Neuronal stem cell (in vitro differentiated cells): ENCODE results near the gene TPO.

Source experiments
- DNase-seq: peaks from one replicate; pipeline ENCODE4 v3.0.0-alpha.2; 2013; ENCODE audit warnings: low spot score
- H2AFZ ChIP-seq: one replicate; pipeline ENCODE4 v1.6.1; 2013; ENCODE audit warnings: mild to moderate bottlenecking, low read length, inconsistent platforms
- H2AK5ac ChIP-seq: 2 replicates; pipeline ENCODE4 v1.6.1; 2013; ENCODE audit warnings: low read depth, mild to moderate bottlenecking, inconsistent platforms, low read length, moderate library complexity, mixed read lengths
- H2BK120ac ChIP-seq: 2 replicates; pipeline ENCODE4 v1.6.1; 2013; ENCODE audit warnings: low read depth, mild to moderate bottlenecking, inconsistent platforms, low read length, moderate library complexity, mixed read lengths
- H2BK12ac ChIP-seq: one replicate; pipeline ENCODE4 v1.6.1; 2013; ENCODE audit warnings: low read length, inconsistent platforms
- H2BK15ac ChIP-seq: 2 replicates; pipeline ENCODE4 v1.6.1; 2013; ENCODE audit warnings: mild to moderate bottlenecking, low read length, inconsistent platforms, mixed read lengths
- H2BK5ac ChIP-seq: one replicate; pipeline ENCODE4 v1.6.1; 2013; ENCODE audit warnings: inconsistent platforms, mild to moderate bottlenecking, low read length, moderate library complexity
- H3K14ac ChIP-seq: one replicate; pipeline ENCODE4 v1.6.1; 2013; ENCODE audit warnings: low read length, inconsistent platforms
- H3K18ac ChIP-seq: 2 replicates; pipeline ENCODE4 v1.6.1; 2013; ENCODE audit warnings: low read length, inconsistent platforms
- H3K23ac ChIP-seq: 2 replicates; pipeline ENCODE4 v1.6.1; 2013; ENCODE audit warnings: low read depth, mild to moderate bottlenecking, mixed read lengths, low read length, inconsistent platforms; ENCODE audit not compliant: poor library complexity
- H3K27ac ChIP-seq: replicated peaks from 3 replicates; pipeline ENCODE4 v1.5.1; 2013; ENCODE audit warnings: low read length, inconsistent platforms
- H3K27me3 ChIP-seq, 3 experiments: 2 replicates each; pipeline ENCODE4 v1.6.1; 2013; ENCODE audit warnings: low read length in 3 of 3, mild to moderate bottlenecking in 2 of 3, inconsistent platforms in 1 of 3, low read depth in 1 of 3, mixed read lengths in 1 of 3, moderate library complexity in 1 of 3; ENCODE audit not compliant: control insufficient read depth in 3 of 3, insufficient read depth in 3 of 3
- H3K36me3 ChIP-seq, 2 donors: replicated peaks in 1 of 2; 2 replicates each; pipeline ENCODE4 v1.6.1; 2013; ENCODE audit warnings: low read length in 2 of 2; ENCODE audit not compliant: control insufficient read depth in 2 of 2, insufficient read depth in 2 of 2
- H3K4ac ChIP-seq: 2 replicates; pipeline ENCODE4 v1.6.1; 2013; ENCODE audit warnings: inconsistent platforms, mild to moderate bottlenecking, low read length, moderate library complexity
- H3K4me1 ChIP-seq, 2 donors: 1 replicate in 1 of 2; 2 replicates in 1 of 2; pipeline ENCODE4 v1.6.1; 2013; ENCODE audit warnings: low read length in 2 of 2, low read depth in 1 of 2; ENCODE audit not compliant: control insufficient read depth in 2 of 2, insufficient read depth in 1 of 2
- H3K4me2 ChIP-seq: one replicate; pipeline ENCODE4 v1.6.1; 2013; ENCODE audit warnings: mild to moderate bottlenecking, low read length, inconsistent platforms; ENCODE audit not compliant: insufficient read depth, poor library complexity, severe bottlenecking
- H3K4me3 ChIP-seq, 2 donors: 2 replicates each; pipeline ENCODE4 v1.5.1; 2013; ENCODE audit warnings: low read length in 2 of 2, mild to moderate bottlenecking in 2 of 2, inconsistent platforms in 1 of 2, moderate library complexity in 1 of 2
- H3K79me1 ChIP-seq: one replicate; pipeline ENCODE4 v1.6.1; 2013; ENCODE audit warnings: low read depth, mild to moderate bottlenecking, inconsistent platforms, low read length, moderate library complexity
- H3K9ac ChIP-seq: one replicate; pipeline ENCODE4 v1.6.1; 2013; ENCODE audit warnings: mild to moderate bottlenecking, low read depth, low read length, inconsistent platforms; ENCODE audit not compliant: poor library complexity
- H3K9me3 ChIP-seq, 2 donors: replicated peaks in 1 of 2; 2 replicates each; pipeline versions ENCODE3 to v1.6.1; 2013; ENCODE audit warnings: low read length in 2 of 2, mild to moderate bottlenecking in 2 of 2, inconsistent platforms in 1 of 2, low read depth in 1 of 2, mixed read lengths in 1 of 2, moderate library complexity in 1 of 2; ENCODE audit not compliant: control insufficient read depth in 2 of 2, insufficient read depth in 1 of 2
- H4K8ac ChIP-seq: one replicate; pipeline ENCODE4 v1.6.1; 2013; ENCODE audit warnings: low read depth, mild to moderate bottlenecking, inconsistent platforms, low read length, moderate library complexity
- H4K91ac ChIP-seq: one replicate; pipeline ENCODE4 v1.6.1; 2013; ENCODE audit warnings: low read length, low read depth, mild to moderate bottlenecking, inconsistent platforms; ENCODE audit not compliant: poor library complexity
- WGBS, 2 donors: extraction: QIAGEN DNeasy Blood & Tissue Kit; methylation state at CpG; one replicate each; pipeline ENCODE4 v1.1.7; 2013; ENCODE audit warnings: missing lambda C conversion rate in 2 of 2, mixed read lengths in 1 of 2; ENCODE audit not compliant: insufficient read length in 2 of 2, insufficient replicate concordance in 1 of 2; ENCODE audit errors: extremely low coverage in 2 of 2; 5-methylcytosine and 5-hydroxymethylcytosine counted together

TPO gene

GRCh38 chr2:1493431-1494126, 80.3 kb downstream of the TPO start:
- peak overlapping the region; percentile 7 for H2AK5ac ChIP-seq
- no peaks in the 10 kb centered on the region for H3K9me3 ChIP-seq
- H3K79me1 ChIP-seq = no peaks in the 10 kb centered on the region
- H3K27ac ChIP-seq = no peak overlapping the region
- DNase-seq = no peak
- no peaks in the 10 kb centered on the region for H3K27me3 ChIP-seq
- H3K4me2 ChIP-seq = no peak overlapping the region
- peak overlapping the region; percentile 43 for H3K4ac ChIP-seq
- no peak overlapping the region for H3K4me3 ChIP-seq
- H4K8ac ChIP-seq = peak overlapping the region; percentile 97
- no peak overlapping the region for H2BK5ac ChIP-seq
- peak overlapping the region; percentile 15 for H3K14ac ChIP-seq
- no peak overlapping the region for H2BK120ac ChIP-seq
- H3K4me1 ChIP-seq = peaks cover 0 to 3% of the 10 kb centered on the region in 2 donors
- no peaks in the 10 kb centered on the region for H3K36me3 ChIP-seq
- peak overlapping the region; percentile 59 for H3K18ac ChIP-seq
- no peak overlapping the region for H2BK15ac ChIP-seq
- no peak overlapping the region for H4K91ac ChIP-seq
- peak overlapping the region; percentile 49 for H3K23ac ChIP-seq
- WGBS, 2 donors = no CpG with 5 or more reads among the region's 24 CpGs
- no peak overlapping the region for H3K9ac ChIP-seq
- H2AFZ ChIP-seq = no peak overlapping the region
- H2BK12ac ChIP-seq = peak overlapping the region; percentile 30

GRCh38 chr2:1494257-1494656, 81.0 kb downstream of the TPO start:
- no peak overlapping the region for H3K4me2 ChIP-seq
- no peak overlapping the region for H2AK5ac ChIP-seq
- peaks cover 0 to 3% of the 10 kb centered on the region in 2 donors for H3K4me1 ChIP-seq
- no peak overlapping the region for H2AFZ ChIP-seq
- no peak overlapping the region for H4K8ac ChIP-seq
- no peak overlapping the region for H2BK12ac ChIP-seq
- no peak overlapping the region for H3K14ac ChIP-seq
- H3K27ac ChIP-seq = no peak overlapping the region
- no peak for DNase-seq
- no peaks in the 10 kb centered on the region for H3K27me3 ChIP-seq
- no peak overlapping the region for H3K23ac ChIP-seq
- no peaks in the 10 kb centered on the region for H3K9me3 ChIP-seq
- H3K18ac ChIP-seq = no peak overlapping the region
- H3K9ac ChIP-seq = no peak overlapping the region
- H3K79me1 ChIP-seq = no peaks in the 10 kb centered on the region
- no peak overlapping the region for H3K4me3 ChIP-seq
- H2BK15ac ChIP-seq = no peak overlapping the region
- H3K36me3 ChIP-seq = no peaks in the 10 kb centered on the region
- no peak overlapping the region for H3K4ac ChIP-seq
- no peak overlapping the region for H2BK120ac ChIP-seq
- WGBS, 2 donors = no CpG with 5 or more reads among the region's 12 CpGs
- no peak overlapping the region for H4K91ac ChIP-seq
- no peak overlapping the region for H2BK5ac ChIP-seq

GRCh38 chr2:1494906-1495305, 81.6 kb downstream of the TPO start:
- Histone ChIP-seq H3K23ac (no peak overlapping the region), H2AK5ac (no peak overlapping the region), H2BK15ac (no peak overlapping the region), H3K36me3 (no peaks in the 10 kb centered on the region), H3K4me1 (peaks cover 0 to 3% of the 10 kb centered on the region in 2 donors), H2BK120ac (no peak overlapping the region), H3K18ac (no peak overlapping the region), H3K4ac (no peak overlapping the region), H2AFZ (no peak overlapping the region), H2BK12ac (no peak overlapping the region), H3K27ac (no peak overlapping the region), H3K79me1 (no peaks in the 10 kb centered on the region), H3K4me3 (no peak overlapping the region), H3K4me2 (no peak overlapping the region), H3K14ac (no peak overlapping the region), H4K91ac (no peak overlapping the region), H4K8ac (no peak overlapping the region), H3K9ac (no peak overlapping the region), H2BK5ac (no peak overlapping the region), H3K27me3 (no peaks in the 10 kb centered on the region), H3K9me3 (no peaks in the 10 kb centered on the region)
- no peak for DNase-seq
- WGBS, 2 donors = no CpG with 5 or more reads among the region's 9 CpGs

- H3K23ac ChIP-seq = no peak overlapping the region
- no peak overlapping the region for H3K27ac ChIP-seq
- no peak overlapping the region for H4K8ac ChIP-seq
- no peaks in the 10 kb centered on the region for H3K9me3 ChIP-seq
- H3K9ac ChIP-seq = no peak overlapping the region
- H3K4me1 ChIP-seq = peaks cover 0 to 3% of the 10 kb centered on the region in 2 donors
- no peaks in the 10 kb centered on the region for H3K79me1 ChIP-seq
- no peak overlapping the region for H3K14ac ChIP-seq
- no peaks in the 10 kb centered on the region for H3K36me3 ChIP-seq
- peak overlapping the region; percentile 43 for H2AK5ac ChIP-seq
- H2AFZ ChIP-seq = no peak overlapping the region
- no peak overlapping the region for H2BK12ac ChIP-seq
- H2BK120ac ChIP-seq = no peak overlapping the region
- H2BK5ac ChIP-seq = no peak overlapping the region
- no CpG with 5 or more reads among the region's 22 CpGs for WGBS, 2 donors
- H3K4ac ChIP-seq = no peak overlapping the region
- H3K18ac ChIP-seq = peak overlapping the region; percentile 48
- H2BK15ac ChIP-seq = no peak overlapping the region
- H3K27me3 ChIP-seq = no peaks in the 10 kb centered on the region
- no peak for DNase-seq
- H3K4me3 ChIP-seq = no peak overlapping the region
- no peak overlapping the region for H4K91ac ChIP-seq
- H3K4me2 ChIP-seq = no peak overlapping the region
Observed at GRCh38 chr2:1495676-1496358, 82.6 kb downstream of the TPO start.
